ENCODE measurements around the gene ANKRD35.
"Not testable (repeated sequence)": the region's sequence is repeated elsewhere in the genome, so short reads cannot be mapped to it uniquely, and the experiment has no call there.

Gene ANKRD35

GRCh38 chr1:145885738-145886287, at the start of gene ANKRD35:
Gene ANKRD35, minus strand, starts transcription at chr1:145885866. Its CDS starts 108 bp downstream, at chr1:145885758.
- DNase-seq (ENCODE audit: low spot score): no peak
- FAIRE-seq: no peak

- FAIRE-seq: not testable (repeated sequence)
Measured at GRCh38 chr1:145932522-145933009, 46.9 kb upstream of the ANKRD35 start.

GRCh38 chr1:145927916-145928643, 42.4 kb upstream of the ANKRD35 start:
- FAIRE-seq (no peak), DNase-seq (ENCODE audit: low spot score) (no peak)

More at GRCh38 chr1:145932522-145933009, 46.9 kb upstream of the ANKRD35 start:
- not testable (repeated sequence) for DNase-seq (ENCODE audit: low spot score)

- FAIRE-seq (peak; percentile 85), DNase-seq (ENCODE audit: low spot score) (peak; percentile 97)
Measured at GRCh38 chr1:145927063-145927886, 41.6 kb upstream of the ANKRD35 start, which contains the start of gene RBM8A. Gene RBM8A, minus strand, starts transcription at chr1:145927484. Its CDS starts 58 bp downstream, at chr1:145927426.

- no peak for FAIRE-seq
Measured at GRCh38 chr1:145926686-145927062, 41.0 kb upstream of the ANKRD35 start.

GRCh38 chr1:145922266-145922665, 36.6 kb upstream of the ANKRD35 start:
- DNase-seq (ENCODE audit: low spot score): no peak
- FAIRE-seq: no peak

More at GRCh38 chr1:145926686-145927062, 41.0 kb upstream of the ANKRD35 start:
- DNase-seq (ENCODE audit: low spot score): no peak

- not testable (repeated sequence) for DNase-seq (ENCODE audit: low spot score); FAIRE-seq
Measured at GRCh38 chr1:145920297-145920696, 34.6 kb upstream of the ANKRD35 start.

- peak; percentile 7 for FAIRE-seq
Measured at GRCh38 chr1:145918992-145919939, 33.6 kb upstream of the ANKRD35 start.

GRCh38 chr1:145918144-145918991, 32.7 kb upstream of the ANKRD35 start, which contains the start of gene PEX11B:
Gene PEX11B, minus strand, starts transcription at chr1:145918717. Its CDS starts 29 bp downstream, at chr1:145918688.
- FAIRE-seq (no peak), DNase-seq (ENCODE audit: low spot score) (peak; percentile 62)

More at GRCh38 chr1:145918992-145919939, 33.6 kb upstream of the ANKRD35 start:
- DNase-seq (ENCODE audit: low spot score): peak; percentile 78

- DNase-seq (ENCODE audit: low spot score) (no peak), FAIRE-seq (no peak)
Measured at GRCh38 chr1:145917595-145917994, 31.9 kb upstream of the ANKRD35 start.

GRCh38 chr1:145916745-145917144, 31.1 kb upstream of the ANKRD35 start:
- DNase-seq (ENCODE audit: low spot score): peak; percentile 83
- peak; percentile 55 for FAIRE-seq

GRCh38 chr1:145912128-145912641, 26.5 kb upstream of the ANKRD35 start:
- FAIRE-seq (no peak), DNase-seq (ENCODE audit: low spot score) (no peak)

GRCh38 chr1:145908653-145909052, 23.0 kb upstream of the ANKRD35 start:
- FAIRE-seq: no peak

GRCh38 chr1:145906954-145907753, 21.5 kb upstream of the ANKRD35 start:
- DNase-seq (ENCODE audit: low spot score) (no peak), FAIRE-seq (no peak)

More at GRCh38 chr1:145908653-145909052, 23.0 kb upstream of the ANKRD35 start:
- DNase-seq (ENCODE audit: low spot score): no peak

- FAIRE-seq (no peak), DNase-seq (ENCODE audit: low spot score) (no peak)
Measured at GRCh38 chr1:145901312-145902021, 15.8 kb upstream of the ANKRD35 start.

- FAIRE-seq: no peak
- DNase-seq (ENCODE audit: low spot score): no peak
Measured at GRCh38 chr1:145898756-145899155, 13.1 kb upstream of the ANKRD35 start.

- no peak for DNase-seq (ENCODE audit: low spot score)
- FAIRE-seq: no peak
Measured at GRCh38 chr1:145897969-145898368, 12.3 kb upstream of the ANKRD35 start.

GRCh38 chr1:145895471-145895870, 9.8 kb upstream of the ANKRD35 start:
- FAIRE-seq: no peak
- DNase-seq (ENCODE audit: low spot score): no peak

All from RCC 7860 (cell line).